HepG2 (cell line): ENCODE results near the gene IAH1. TPM values are rescaled to one million over a fixed set of nuclear protein-coding genes. Genes with fewer than 3 reads are reported as not detected.

Experiments
- ATAC-seq: fragments of 200-7000 bp; cut with Tn5 transposase; 3 replicates; pipeline ENCODE4 v1.9.1; 2020; ENCODE audit warnings: mild to moderate bottlenecking, moderate library complexity
- BruUV-seq: library from RNA; stranded (reverse); fragments of 400-500 nt; replicated peaks from 2 replicates; lab custom pipeline; 2021; lab: Mats Ljungman, UMichigan
- CTCF ChIA-PET: fragments of 300-600 bp; formaldehyde crosslinking; extraction: SDS; loops from one replicate; lab custom pipeline; 2021; ENCODE audit warnings: low total read pairs, inconsistent platforms, low intra/inter-chr PET ratio; lab: Yijun Ruan, JAX
- POLR2A ChIA-PET: fragments of 350-600 bp; sonication (Branson Sonifier 250); formaldehyde crosslinking; loops from one replicate; lab custom pipeline; 2020; ENCODE audit warnings: antibody characterized with exemption, inconsistent platforms; lab: Yijun Ruan, JAX
- DNase-seq: peaks from one replicate; pipeline ENCODE4 v3.0.0-alpha.2; 2015; ENCODE audit warnings: low spot score
- FAIRE-seq: peaks from 3 replicates; lab custom pipeline; 2011; peaks lifted over from hg19 to GRCh38; lab: Jason Lieb, UNC
- H2AFZ ChIP-seq: one replicate; pipeline ENCODE4 v1.6.1; 2011; ENCODE audit warnings: low read length, inconsistent platforms
- H3K27ac ChIP-seq: fragments of 300-600 bp; 3 replicates; pipeline ENCODE4 v1.8.0; 2011; ENCODE audit warnings: mixed run types, mild to moderate bottlenecking, mixed read lengths, low read length, inconsistent platforms; ENCODE audit not compliant: insufficient read depth; ENCODE audit errors: extremely low read length
- H3K27me3 ChIP-seq, 2 experiments: fragments of 200-600 bp in 1 of 2; 2 replicates in 1 of 2; 3 replicates in 1 of 2; pipeline versions ENCODE4 v1.6.0 to v1.8.0; 2011; ENCODE audit warnings: low read length in 2 of 2, mild to moderate bottlenecking in 2 of 2, moderate library complexity in 2 of 2, inconsistent platforms in 1 of 2; ENCODE audit not compliant: insufficient read depth in 2 of 2, control insufficient read depth in 1 of 2
- H3K36me3 ChIP-seq, 2 experiments: fragments of 200-600 bp in 1 of 2; replicated peaks in 1 of 2; 2 replicates in 1 of 2; 3 replicates in 1 of 2; pipeline versions ENCODE4 v1.5.1 to v1.8.0; 2011; ENCODE audit warnings: low read length in 2 of 2, inconsistent platforms in 1 of 2; ENCODE audit not compliant: insufficient read depth in 2 of 2, control insufficient read depth in 1 of 2
- H3K4me1 ChIP-seq: 2 replicates; pipeline ENCODE4 v1.5.1; 2012; ENCODE audit warnings: low read length, inconsistent platforms; ENCODE audit not compliant: insufficient read depth
- H3K4me2 ChIP-seq: 2 replicates; pipeline ENCODE4 v1.6.0; 2011; ENCODE audit warnings: low read depth, low read length, inconsistent platforms
- H3K4me3 ChIP-seq, 3 experiments: fragments of 200-600 bp in 1 of 3; sonication (generic), shearing (Covaris generic) in 1 of 3; replicated peaks in 1 of 3; 2 replicates each; pipeline ENCODE4 v1.5.1; 2011 to 2016; ENCODE audit warnings: low read length in 3 of 3, inconsistent platforms in 2 of 3, low read depth in 2 of 3, mild to moderate bottlenecking in 2 of 3, control low read depth in 1 of 3, mixed read lengths in 1 of 3; ENCODE audit not compliant: insufficient read depth in 1 of 3
- H3K79me2 ChIP-seq: one replicate; pipeline ENCODE4 v1.6.1; 2011; ENCODE audit warnings: low read length, inconsistent platforms; ENCODE audit not compliant: insufficient read depth
- H3K9ac ChIP-seq: 2 replicates; pipeline ENCODE4 v1.6.0; 2011; ENCODE audit warnings: mild to moderate bottlenecking, low read depth, low read length, inconsistent platforms; ENCODE audit not compliant: insufficient read depth
- H3K9me3 ChIP-seq: 2 replicates; pipeline ENCODE4 v1.5.1; 2012; ENCODE audit warnings: mild to moderate bottlenecking, low read length
- H4K20me1 ChIP-seq: 2 replicates; pipeline ENCODE4 v1.6.0; 2011; ENCODE audit warnings: inconsistent platforms, mild to moderate bottlenecking, low read length, moderate library complexity; ENCODE audit not compliant: insufficient read depth
- FOSL1 ChIP-seq: sonication (generic); formaldehyde crosslinking; IDR thresholded peaks from 2 replicates; pipeline ENCODE4 v1.9.0; 2021; ENCODE audit warnings: missing genetic modification reagents, borderline replicate concordance
- GFI1 ChIP-seq: sonication (generic); formaldehyde crosslinking; IDR thresholded peaks from 2 replicates; pipeline ENCODE4 v1.5.0; 2020; ENCODE audit warnings: missing genetic modification reagents, mild to moderate bottlenecking, borderline replicate concordance
- GPBP1L1 ChIP-seq: sonication (generic); formaldehyde crosslinking; IDR thresholded peaks from 2 replicates; pipeline ENCODE4 v1.5.0; 2020; ENCODE audit warnings: mild to moderate bottlenecking, missing genetic modification reagents
- MIER2 ChIP-seq: IDR thresholded peaks from 2 replicates; pipeline ENCODE4 v1.6.1; 2016; ENCODE audit warnings: missing biosample characterization, missing genetic modification reagents
- PHF5A ChIP-seq: IDR thresholded peaks from one replicate; pipeline ENCODE4 v1.6.1; 2018; ENCODE audit warnings: low read depth, missing genetic modification reagents; ENCODE audit not compliant: unreplicated experiment
- PRDM10 ChIP-seq: sonication (generic); formaldehyde crosslinking; IDR thresholded peaks from 2 replicates; pipeline ENCODE4 v1.4.0; 2020; ENCODE audit warnings: low read depth, missing genetic modification reagents
- SOX13 ChIP-seq, 3 experiments: fragments of 450-650 bp in 1 of 3; sonication (generic) in 1 of 3; formaldehyde crosslinking in 1 of 3; IDR thresholded peaks in 2 of 3; conservative IDR thresholded peaks in 1 of 3; 2 replicates each; pipeline versions ENCODE4 v1.5.0 to v1.6.1; 2016 to 2020; ENCODE audit warnings: antibody characterized with exemption in 1 of 3, mild to moderate bottlenecking in 1 of 3, missing compliant biosample characterization in 1 of 3, missing genetic modification reagents in 1 of 3, moderate library complexity in 1 of 3
- USF2 ChIP-seq, 2 experiments: sonication (generic) in 1 of 2; formaldehyde crosslinking in 1 of 2; IDR thresholded peaks; 2 replicates each; pipeline versions ENCODE4 v1.5.1 to v1.6.1; 2011 to 2020; ENCODE audit warnings: borderline replicate concordance in 1 of 2, low read depth in 1 of 2, low read length in 1 of 2, mild to moderate bottlenecking in 1 of 2, missing genetic modification reagents in 1 of 2, moderate library complexity in 1 of 2
- XRCC5 ChIP-seq: fragments of 200-400 bp; formaldehyde crosslinking; optimal IDR thresholded peaks from 2 replicates; pipeline ENCODE3; 2017; ENCODE audit warnings: mild to moderate bottlenecking, low read length
- ZNF414 ChIP-seq: sonication (generic); formaldehyde crosslinking; IDR thresholded peaks from 2 replicates; pipeline ENCODE4 v1.5.0; 2020; ENCODE audit warnings: missing genetic modification reagents
- ZNF460 ChIP-seq: sonication (generic); formaldehyde crosslinking; IDR thresholded peaks from 2 replicates; pipeline ENCODE4 v1.5.1; 2020; ENCODE audit warnings: missing genetic modification reagents, mild to moderate bottlenecking, borderline replicate concordance
- ZNF569 ChIP-seq: sonication (generic); formaldehyde crosslinking; IDR thresholded peaks from 2 replicates; pipeline ENCODE4 v1.5.0; 2020; ENCODE audit warnings: mild to moderate bottlenecking, missing genetic modification reagents, moderate library complexity, borderline replicate concordance
- WGBS: methylation state at CpG from one replicate; pipeline ENCODE4 v1.1.6; 2017; ENCODE audit warnings: low lambda C conversion rate; 5-methylcytosine and 5-hydroxymethylcytosine counted together
- in situ Hi-C: cut with HindIII; loops from 2 replicates; pipeline ENCODE4 v1.10.0; 2017; ENCODE audit warnings: low pct_unique_long_range_greater_than_20kb; ENCODE audit not compliant: extremely low pct_ligation_motif_present
- intact Hi-C: fragments of 100-400 bp; cut with micrococcal nuclease; formaldehyde crosslinking; loops from one replicate; pipeline ENCODE4 v1.10.0; 2022; ENCODE audit not compliant: unreplicated experiment
- polyA plus RNA-seq, 8 experiments: library from polyadenylated mRNA; depleted of rRNA in 3 of 8; stranded (reverse) in 7 of 8; unstranded in 1 of 8; fragments of >200 nt; fragmentation: Illumina TruSeq in 4 of 8; extraction: Trizol in 4 of 8; gene quantifications; 2 replicates each; pipeline versions ENCODE4 v1.2.1 to v1.2.3, GENCODE V29; 2011 to 2016; ENCODE audit warnings: low read depth in 4 of 8, missing spikeins in 1 of 8, mixed read lengths in 1 of 8; ENCODE audit not compliant: insufficient read depth in 1 of 8
- total RNA-seq, 5 experiments: library from RNA; depleted of rRNA; stranded (reverse); fragments of >200 nt; fragmentation: Illumina TruSeq; extraction: Trizol; gene quantifications; 2 replicates each; pipeline ENCODE4 v1.2.3, GENCODE V29; 2016; ENCODE audit warnings: low read depth in 1 of 5

Gene IAH1
- total and polyA plus RNA-seq, 2 of the 13 experiments (the other 11 are each of a cell fraction or from before 2014, with no cell fraction given), result 43.6 to 44.4 TPM

GRCh38 chr2:9462313-9462712, 12.0 kb upstream of the IAH1 start:
- Histone ChIP-seq H3K27me3 (no peaks in the 10 kb centered on the region), H3K9ac (no peak overlapping the region), H3K4me3 (no peak overlapping the region), H4K20me1 (no peaks in the 10 kb centered on the region), H3K36me3 (peaks cover 9 to 42% of the 10 kb centered on the region in 2 experiments), H3K4me2 (no peak overlapping the region), H3K27ac (no peak overlapping the region), H3K4me1 (peaks cover 8% of the 10 kb centered on the region; the same call in 1 of the 2 replicates), H2AFZ (no peak overlapping the region), H3K79me2 (no peaks in the 10 kb centered on the region), H3K9me3 (no peaks in the 10 kb centered on the region)
- DNase-seq, result no peak
- in situ Hi-C loops (no loop called here), intact Hi-C loops (no loop called here)
- 94% methylated on average over 5 of the region's 5 CpGs for WGBS
- POLR2A ChIA-PET, result no interaction called here
- BruUV-seq, result no TSS peak
- FAIRE-seq, result no peak
- CTCF ChIA-PET, result no interaction called here
- no peak for TF ChIP-seq SOX13 (IDR thresholded peaks at IDR 0.05)
- TF ChIP-seq SOX13 (CRISPR knock-in tag; conservative IDR thresholded peaks at IDR 0.05 in 1 of 2, IDR thresholded peaks at IDR 0.05 in 1 of 2), result no peak
- TF ChIP-seq PRDM10 (CRISPR knock-in tag), result no peak
- no peak for TF ChIP-seq ZNF569
- no peak for TF ChIP-seq MIER2
- no peak for TF ChIP-seq GFI1
- no peak for TF ChIP-seq GPBP1L1 (CRISPR knock-in tag)
- no peak for TF ChIP-seq XRCC5
- no peak for TF ChIP-seq ZNF460 (CRISPR knock-in tag)
- no peak for TF ChIP-seq ZNF414 (CRISPR knock-in tag)
- no peak for TF ChIP-seq USF2 (IDR thresholded peaks at IDR 0.05; ENCODE audit: low read depth, low read length)
- TF ChIP-seq USF2 (CRISPR knock-in tag; IDR thresholded peaks at IDR 0.05; ENCODE audit: borderline replicate concordance), result no peak
- TF ChIP-seq PHF5A (CRISPR knock-in tag), result no peak
- no peak for TF ChIP-seq FOSL1 (CRISPR knock-in tag)
- no peak for ATAC-seq
